ENCODE data around the gene NIPA2.
A peak's percentile ranks its signal among the peaks of the same experiment; 100 is the strongest.

The NIPA2 gene

DNA sequence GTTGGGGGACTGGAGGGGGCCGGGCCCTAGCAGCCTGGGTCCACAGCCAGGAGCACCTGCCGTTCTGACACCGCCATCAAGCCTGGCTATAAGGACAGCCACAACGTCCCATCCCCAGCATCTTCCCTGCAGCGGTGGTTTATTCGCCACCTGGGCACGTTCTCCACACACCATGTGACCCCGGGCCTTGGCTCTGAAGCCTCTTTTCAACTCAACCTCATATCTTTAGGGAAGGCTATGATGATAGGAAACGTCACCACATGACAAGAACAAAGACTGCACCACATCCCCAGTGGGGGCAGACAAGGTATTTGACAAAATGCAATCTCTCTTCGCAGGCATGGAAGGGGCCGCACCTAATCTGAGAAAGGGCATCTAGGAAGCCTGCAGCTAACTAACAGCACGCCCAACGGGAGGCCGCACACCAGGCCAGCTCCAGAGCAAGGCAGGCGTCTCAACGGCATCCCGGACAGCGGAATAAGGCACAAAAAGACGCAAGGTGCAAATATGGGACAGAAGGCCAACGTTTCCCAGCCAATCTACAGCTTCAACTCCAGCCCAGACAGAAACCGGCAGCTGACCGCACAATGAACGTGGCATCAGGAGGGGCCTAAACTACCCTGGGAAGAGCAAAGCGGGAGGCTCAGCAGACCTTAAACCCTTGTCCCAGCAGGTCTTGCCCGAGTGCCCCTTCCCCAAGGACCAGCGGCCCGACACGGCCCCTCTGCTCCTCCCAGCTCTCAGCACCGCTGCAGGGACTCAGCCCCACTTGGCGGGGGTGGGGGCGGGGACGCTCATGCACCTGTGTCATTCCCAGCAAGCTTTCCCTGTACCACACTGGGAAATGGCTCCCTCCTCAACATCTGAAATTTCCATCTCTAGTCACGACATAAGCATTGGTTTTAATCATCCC lies 41.9 kb downstream of the NIPA2 start:
- no peak overlapping the region for H3K4me2 ChIP-seq (ENCODE audit: low read length)
- no peaks in the 10 kb centered on the region for H3K4me1 ChIP-seq (ENCODE audit: control insufficient read depth, insufficient read depth, low read length)
- H3K4me3 ChIP-seq (ENCODE audit: low read length) = no peak overlapping the region
- H3K9me3 ChIP-seq (replicated peaks; ENCODE audit: low read length) = no peaks in the 10 kb centered on the region
- no peaks in the 10 kb centered on the region for H3K27me3 ChIP-seq (ENCODE audit: control insufficient read depth, insufficient read depth, low read length)
- peaks cover 51% of the 10 kb centered on the region for H3K36me3 ChIP-seq (ENCODE audit: insufficient read depth, low read length)
- no peak overlapping the region for H3K9ac ChIP-seq (ENCODE audit: low read depth, low read length)

DNA sequence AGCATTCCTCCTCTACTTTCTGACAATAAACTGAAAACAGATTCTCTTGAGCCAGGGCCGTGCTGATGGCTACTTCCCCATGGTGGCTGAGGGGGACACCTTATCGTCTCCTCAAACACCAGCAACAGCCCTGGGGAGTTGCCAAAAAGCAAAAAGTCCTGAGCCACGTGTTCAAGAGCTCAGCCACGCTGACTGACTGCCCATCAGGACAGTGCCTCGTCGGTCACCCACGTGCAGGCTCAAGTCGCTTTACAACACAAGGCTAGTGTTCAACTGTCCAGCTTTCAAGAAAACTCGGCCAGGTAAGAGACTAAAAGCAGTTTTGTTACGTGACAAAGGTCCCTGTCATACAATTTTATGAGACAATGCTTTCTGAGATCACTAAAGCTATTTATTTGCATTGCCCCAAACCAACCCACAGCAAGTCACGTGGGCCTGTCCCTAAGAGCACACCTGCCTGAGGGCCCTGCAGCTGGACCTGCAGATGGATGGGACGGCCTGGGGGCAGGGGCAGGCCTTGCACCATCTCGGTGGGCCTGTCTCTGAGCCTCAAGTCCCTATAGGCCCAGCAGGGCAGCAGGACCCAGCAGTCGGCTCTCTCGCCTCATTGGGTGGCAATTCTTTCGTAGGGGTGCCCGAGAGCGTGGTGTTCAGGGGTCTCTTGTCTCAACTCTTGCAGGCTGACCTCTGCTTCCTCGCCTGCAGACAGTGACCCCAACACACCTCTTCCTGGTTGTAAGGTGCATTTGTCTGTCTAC lies 42.7 kb downstream of the NIPA2 start:
- peaks cover 48% of the 10 kb centered on the region for H3K36me3 ChIP-seq (ENCODE audit: insufficient read depth, low read length)
- no peak overlapping the region for H3K9ac ChIP-seq (ENCODE audit: low read depth, low read length)
- no peaks in the 10 kb centered on the region for H3K9me3 ChIP-seq (replicated peaks; ENCODE audit: low read length)
- no peak overlapping the region for H3K4me3 ChIP-seq (ENCODE audit: low read length)
- no peak overlapping the region for H3K4me2 ChIP-seq (ENCODE audit: low read length)
- no peaks in the 10 kb centered on the region for H3K27me3 ChIP-seq (ENCODE audit: control insufficient read depth, insufficient read depth, low read length)
- H3K4me1 ChIP-seq (ENCODE audit: control insufficient read depth, insufficient read depth, low read length) = no peaks in the 10 kb centered on the region

DNA sequence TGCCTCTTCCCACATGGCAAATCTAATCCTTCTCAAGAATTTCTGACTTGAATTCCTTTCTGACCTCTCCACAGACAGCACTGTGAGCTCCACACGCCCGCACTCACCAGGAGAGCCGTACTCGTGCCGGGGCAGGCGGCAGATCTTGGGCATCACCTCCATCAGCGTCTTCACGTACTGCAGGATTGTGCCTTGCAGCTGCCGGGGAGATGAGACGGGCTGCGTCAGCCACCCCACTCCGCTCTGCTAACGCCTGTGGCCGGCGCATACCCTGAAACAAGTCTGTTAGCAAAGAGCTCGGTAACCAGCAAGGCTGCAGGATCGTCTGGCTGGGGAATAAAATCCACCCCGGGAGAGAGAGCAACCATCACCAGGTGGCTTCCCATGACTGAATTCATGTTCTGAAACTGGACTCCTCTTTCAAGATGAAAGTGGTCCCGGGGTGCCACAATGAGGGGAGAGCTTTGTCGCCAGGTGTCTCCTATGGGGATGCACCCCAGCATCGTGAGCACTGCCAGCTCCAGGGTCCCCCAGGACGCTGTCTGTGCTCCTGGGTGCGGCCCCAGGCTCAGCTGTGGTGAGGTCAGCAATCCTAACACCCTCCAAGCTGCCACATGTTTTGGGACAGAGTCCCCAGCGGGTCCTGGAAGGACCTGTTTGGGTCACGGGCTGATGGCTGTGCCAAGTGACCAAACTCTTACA lies 43.4 kb downstream of the NIPA2 start:
- Histone ChIP-seq H3K4me1 (ENCODE audit: control insufficient read depth, insufficient read depth, low read length) (peaks cover 3% of the 10 kb centered on the region), H3K4me3 (ENCODE audit: low read length) (no peak overlapping the region), H3K9ac (ENCODE audit: low read depth, low read length) (no peak overlapping the region), H3K27me3 (ENCODE audit: control insufficient read depth, insufficient read depth, low read length) (no peaks in the 10 kb centered on the region), H3K9me3 (replicated peaks; ENCODE audit: low read length) (no peaks in the 10 kb centered on the region), H3K36me3 (ENCODE audit: insufficient read depth, low read length) (peaks cover 50% of the 10 kb centered on the region), H3K4me2 (ENCODE audit: low read length) (no peak overlapping the region)

DNA sequence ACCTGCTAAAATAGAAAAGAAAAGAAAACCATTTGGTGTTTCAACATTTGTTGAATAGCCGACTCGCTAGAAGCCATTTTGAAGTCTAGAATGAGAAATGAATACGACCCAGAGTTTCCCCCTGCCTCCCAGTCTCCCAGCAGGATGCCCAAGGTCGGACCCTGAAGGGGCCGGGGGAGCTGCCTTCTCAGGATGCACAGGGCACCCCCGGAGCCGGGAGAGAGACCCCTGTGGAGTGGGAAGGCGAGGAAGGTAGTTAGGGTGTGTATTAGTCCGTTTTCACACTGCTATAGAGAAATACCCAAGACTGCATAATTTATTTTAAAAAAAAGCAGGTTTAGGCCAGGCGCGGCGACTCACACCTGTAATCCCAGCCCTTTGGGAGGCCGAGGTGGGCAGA lies 44.7 kb downstream of the NIPA2 start:
- peaks cover 16% of the 10 kb centered on the region for H3K4me1 ChIP-seq (ENCODE audit: control insufficient read depth, insufficient read depth, low read length)
- no peak overlapping the region for H3K9ac ChIP-seq (ENCODE audit: low read depth, low read length)
- H3K9me3 ChIP-seq (replicated peaks; ENCODE audit: low read length) = no peaks in the 10 kb centered on the region
- H3K36me3 ChIP-seq (ENCODE audit: insufficient read depth, low read length) = peaks cover 44% of the 10 kb centered on the region
- no peak overlapping the region for H3K4me2 ChIP-seq (ENCODE audit: low read length)
- H3K4me3 ChIP-seq (ENCODE audit: low read length) = no peak overlapping the region
- no peaks in the 10 kb centered on the region for H3K27me3 ChIP-seq (ENCODE audit: control insufficient read depth, insufficient read depth, low read length)

DNA sequence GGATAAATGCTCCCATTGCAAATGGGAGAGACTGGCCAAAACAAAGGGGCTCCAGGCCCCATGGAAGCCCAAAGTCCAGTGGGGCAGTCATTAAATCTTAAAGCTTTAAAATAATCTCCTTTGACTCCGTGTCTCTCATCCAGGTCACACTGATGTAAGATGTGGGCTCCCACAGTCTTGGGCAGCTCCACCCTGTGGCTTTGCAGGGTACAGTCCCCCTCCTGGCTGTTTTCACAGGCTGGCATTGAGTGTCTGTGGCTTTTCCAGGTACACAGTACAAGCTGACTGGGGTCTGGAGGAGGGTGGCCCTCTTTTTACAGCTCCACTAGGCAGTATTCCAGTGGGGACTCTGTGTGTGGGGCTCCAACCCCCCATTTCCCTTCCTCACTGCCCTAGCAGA lies 45.9 kb downstream of the NIPA2 start:
- Histone ChIP-seq H3K9me3 (replicated peaks; ENCODE audit: low read length) (no peaks in the 10 kb centered on the region), H3K4me3 (ENCODE audit: low read length) (no peak overlapping the region), H3K9ac (ENCODE audit: low read depth, low read length) (no peak overlapping the region), H3K36me3 (ENCODE audit: insufficient read depth, low read length) (peaks cover 42% of the 10 kb centered on the region), H3K27me3 (ENCODE audit: control insufficient read depth, insufficient read depth, low read length) (no peaks in the 10 kb centered on the region), H3K4me2 (ENCODE audit: low read length) (no peak overlapping the region), H3K4me1 (ENCODE audit: control insufficient read depth, insufficient read depth, low read length) (peaks cover 23% of the 10 kb centered on the region)

DNA sequence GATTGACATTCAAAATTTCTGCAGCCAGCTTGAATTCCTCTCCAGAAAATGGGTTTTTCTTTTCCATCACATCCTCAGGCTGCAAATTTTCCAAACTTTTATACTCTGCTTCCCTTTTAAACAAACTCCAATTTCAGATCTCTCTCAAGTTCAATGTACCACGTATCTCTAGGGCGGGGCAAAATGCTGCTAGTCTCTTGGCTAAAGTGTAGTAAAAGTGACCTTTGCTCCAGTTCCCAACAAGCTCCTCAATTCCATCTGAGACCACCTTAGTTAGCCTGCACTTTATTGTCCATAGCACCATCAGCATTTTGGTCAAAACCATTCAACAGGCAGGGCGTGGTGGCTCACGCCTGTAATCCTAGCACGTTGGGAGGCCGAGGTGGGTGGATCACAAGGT lies 46.7 kb downstream of the NIPA2 start:
- H3K27me3 ChIP-seq (ENCODE audit: control insufficient read depth, insufficient read depth, low read length) = no peaks in the 10 kb centered on the region
- H3K4me2 ChIP-seq (ENCODE audit: low read length) = no peak overlapping the region
- H3K36me3 ChIP-seq (ENCODE audit: insufficient read depth, low read length) = peaks cover 39% of the 10 kb centered on the region
- no peaks in the 10 kb centered on the region for H3K9me3 ChIP-seq (replicated peaks; ENCODE audit: low read length)
- H3K9ac ChIP-seq (ENCODE audit: low read depth, low read length) = no peak overlapping the region
- peaks cover 23% of the 10 kb centered on the region for H3K4me1 ChIP-seq (ENCODE audit: control insufficient read depth, insufficient read depth, low read length)
- H3K4me3 ChIP-seq (ENCODE audit: low read length) = no peak overlapping the region

DNA sequence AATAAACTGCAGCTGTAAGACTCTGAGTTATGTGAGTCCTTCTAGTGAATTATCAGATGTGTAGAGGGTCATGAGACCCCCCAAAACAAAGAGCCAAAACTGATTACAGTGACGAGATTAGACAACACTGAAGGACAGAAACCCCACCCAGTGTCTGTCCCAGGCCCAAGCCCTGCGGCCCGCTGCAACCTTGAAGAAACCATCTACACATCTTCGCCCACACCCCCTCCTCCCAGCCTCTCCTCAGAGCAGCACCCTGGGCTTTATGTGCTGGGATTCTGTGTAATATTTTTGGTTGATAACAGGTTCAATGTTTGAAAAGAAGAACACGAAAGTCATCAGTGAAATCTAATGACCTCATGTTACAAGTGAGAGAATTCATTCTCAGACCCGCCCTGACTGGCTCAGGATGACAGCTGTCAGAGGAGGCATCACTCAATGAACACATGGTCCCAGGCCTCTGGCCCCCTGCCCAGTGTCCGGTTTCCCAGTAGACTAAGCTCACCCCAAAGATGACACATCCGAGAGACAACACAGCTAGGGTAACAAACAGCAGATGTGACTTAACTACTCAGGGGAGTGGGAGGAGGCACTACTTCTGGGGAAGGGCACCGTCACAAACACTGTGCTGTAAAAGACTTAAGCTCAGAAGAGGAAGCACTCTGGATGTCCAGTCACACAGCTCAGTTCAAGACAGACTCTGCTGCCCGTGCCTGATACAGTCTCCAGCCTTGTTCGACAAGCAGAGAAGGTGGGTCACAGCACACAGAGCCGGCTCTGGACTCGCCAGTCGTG lies 48.9 kb downstream of the NIPA2 start:
- Histone ChIP-seq H3K27me3 (ENCODE audit: control insufficient read depth, insufficient read depth, low read length) (no peaks in the 10 kb centered on the region), H3K9ac (ENCODE audit: low read depth, low read length) (peak overlapping the region; percentile 59), H3K4me3 (ENCODE audit: low read length) (peak overlapping the region; percentile 37), H3K36me3 (ENCODE audit: insufficient read depth, low read length) (peaks cover 26% of the 10 kb centered on the region), H3K4me1 (ENCODE audit: control insufficient read depth, insufficient read depth, low read length) (peaks cover 23% of the 10 kb centered on the region), H3K4me2 (ENCODE audit: low read length) (peak overlapping the region; percentile 65), H3K9me3 (replicated peaks; ENCODE audit: low read length) (no peaks in the 10 kb centered on the region)

DNA sequence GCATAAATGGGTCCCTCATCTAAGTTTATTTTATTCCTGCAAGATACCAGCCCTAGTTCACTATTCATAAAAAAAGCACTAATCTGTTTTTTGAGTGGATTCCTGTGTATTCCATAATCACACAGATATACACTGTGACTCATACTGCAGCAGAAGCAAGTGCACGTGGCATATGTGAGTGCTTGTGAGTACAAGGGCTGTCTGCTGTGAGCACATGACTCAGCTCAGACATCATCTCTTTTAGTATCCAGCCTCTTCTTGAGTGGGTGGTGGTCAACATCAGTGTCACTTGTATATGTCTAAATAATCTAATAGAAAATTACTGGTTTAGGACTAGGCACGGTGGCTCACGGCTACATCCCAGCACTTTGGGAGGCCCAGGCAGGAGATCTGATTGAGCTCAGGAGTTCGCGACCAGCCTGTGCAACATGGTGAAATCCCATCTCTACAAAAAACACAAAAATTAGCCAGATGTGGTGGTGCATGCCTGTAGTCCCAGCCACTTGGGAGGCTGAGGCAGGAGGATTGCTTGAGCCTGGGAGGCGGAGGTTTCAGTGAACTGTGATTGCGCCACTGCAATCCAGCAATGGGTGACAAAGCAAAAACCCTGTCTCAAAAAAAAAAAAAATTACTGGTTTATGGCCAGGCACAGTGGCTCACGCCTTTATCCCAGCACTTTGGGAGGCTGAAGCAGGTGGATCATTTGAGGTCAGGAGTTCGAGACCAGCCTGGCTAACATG lies 49.8 kb downstream of the NIPA2 start:
- Histone ChIP-seq H3K9ac (ENCODE audit: low read depth, low read length) (peak overlapping the region; percentile 59), H3K27me3 (ENCODE audit: control insufficient read depth, insufficient read depth, low read length) (no peaks in the 10 kb centered on the region), H3K4me3 (ENCODE audit: low read length) (no peak overlapping the region), H3K4me2 (ENCODE audit: low read length) (peak overlapping the region; percentile 65), H3K9me3 (replicated peaks; ENCODE audit: low read length) (no peaks in the 10 kb centered on the region), H3K36me3 (ENCODE audit: insufficient read depth, low read length) (peaks cover 24% of the 10 kb centered on the region), H3K4me1 (ENCODE audit: control insufficient read depth, insufficient read depth, low read length) (peaks cover 23% of the 10 kb centered on the region)

DNA sequence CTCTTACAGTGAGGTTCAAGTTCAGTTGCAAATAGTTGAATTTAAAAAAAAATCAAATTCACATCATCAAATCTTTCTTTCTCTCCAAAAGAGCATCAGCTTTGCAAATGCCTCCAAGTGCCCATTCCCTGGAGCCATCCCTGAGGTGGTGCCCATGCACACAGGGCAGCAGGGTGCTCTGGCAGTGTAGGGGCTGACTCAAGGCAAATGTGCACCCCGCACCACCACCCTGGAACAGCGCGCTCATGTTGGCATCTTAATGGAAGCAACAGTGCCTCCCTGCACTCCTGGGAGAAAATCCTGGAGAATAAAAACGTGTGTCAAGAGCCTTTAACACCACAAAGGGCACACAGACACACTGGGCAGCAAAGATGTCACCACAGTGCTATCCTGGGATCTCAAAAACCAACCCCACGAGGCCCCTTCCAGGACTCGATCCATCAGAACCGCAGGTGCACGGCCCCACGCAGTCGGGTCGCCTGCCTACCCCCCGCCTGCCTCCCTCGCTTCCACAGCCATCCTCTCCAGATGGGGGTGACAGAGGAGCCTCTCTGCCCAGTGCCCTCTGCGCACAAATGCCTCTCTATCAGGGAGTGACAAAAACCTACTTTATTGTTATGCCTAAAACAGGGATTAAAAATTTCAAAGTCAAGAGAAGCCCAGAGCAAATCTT lies 50.8 kb downstream of the NIPA2 start:
- peaks cover 23% of the 10 kb centered on the region for H3K4me1 ChIP-seq (ENCODE audit: control insufficient read depth, insufficient read depth, low read length)
- no peak overlapping the region for H3K4me2 ChIP-seq (ENCODE audit: low read length)
- H3K4me3 ChIP-seq (ENCODE audit: low read length) = no peak overlapping the region
- H3K27me3 ChIP-seq (ENCODE audit: control insufficient read depth, insufficient read depth, low read length) = no peaks in the 10 kb centered on the region
- H3K9me3 ChIP-seq (replicated peaks; ENCODE audit: low read length) = no peaks in the 10 kb centered on the region
- no peak overlapping the region for H3K9ac ChIP-seq (ENCODE audit: low read depth, low read length)
- peaks cover 30% of the 10 kb centered on the region for H3K36me3 ChIP-seq (ENCODE audit: insufficient read depth, low read length)

DNA sequence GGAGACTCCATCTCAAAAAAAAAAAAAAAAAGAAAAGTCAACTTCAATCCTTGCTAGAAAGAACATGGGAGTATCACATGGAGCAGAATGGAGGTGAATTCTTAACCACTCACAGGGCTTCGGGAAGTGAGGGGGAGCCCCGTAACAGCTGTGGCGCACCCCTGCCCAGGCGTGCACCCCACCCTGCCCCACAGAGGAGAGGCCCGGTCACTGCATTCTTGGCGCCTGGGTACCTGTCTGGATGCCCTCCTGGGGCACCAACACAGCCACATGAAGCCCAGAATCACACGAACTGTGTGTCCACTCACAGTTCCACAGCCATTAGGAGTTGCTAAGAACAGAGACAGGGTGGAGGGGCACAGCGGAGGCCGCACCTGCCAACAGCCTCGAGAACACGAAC lies 51.8 kb downstream of the NIPA2 start:
- no peak overlapping the region for H3K9ac ChIP-seq (ENCODE audit: low read depth, low read length)
- H3K4me1 ChIP-seq (ENCODE audit: control insufficient read depth, insufficient read depth, low read length) = peaks cover 24% of the 10 kb centered on the region
- no peaks in the 10 kb centered on the region for H3K9me3 ChIP-seq (replicated peaks; ENCODE audit: low read length)
- peaks cover 30% of the 10 kb centered on the region for H3K36me3 ChIP-seq (ENCODE audit: insufficient read depth, low read length)
- no peaks in the 10 kb centered on the region for H3K27me3 ChIP-seq (ENCODE audit: control insufficient read depth, insufficient read depth, low read length)
- H3K4me3 ChIP-seq (ENCODE audit: low read length) = no peak overlapping the region
- no peak overlapping the region for H3K4me2 ChIP-seq (ENCODE audit: low read length)

All from skeletal muscle satellite cell (primary cell).